ENCODE data around the gene FHAD1. TPM values are rescaled to one million over a fixed set of nuclear protein-coding genes. Genes with fewer than 3 reads are reported as not detected.

Gene FHAD1
- total and polyA plus RNA-seq, 2 donors (not counting 3 experiments of a cell fraction or from before 2014, with no cell fraction given): 0.04 to 0.69 TPM

DNA sequence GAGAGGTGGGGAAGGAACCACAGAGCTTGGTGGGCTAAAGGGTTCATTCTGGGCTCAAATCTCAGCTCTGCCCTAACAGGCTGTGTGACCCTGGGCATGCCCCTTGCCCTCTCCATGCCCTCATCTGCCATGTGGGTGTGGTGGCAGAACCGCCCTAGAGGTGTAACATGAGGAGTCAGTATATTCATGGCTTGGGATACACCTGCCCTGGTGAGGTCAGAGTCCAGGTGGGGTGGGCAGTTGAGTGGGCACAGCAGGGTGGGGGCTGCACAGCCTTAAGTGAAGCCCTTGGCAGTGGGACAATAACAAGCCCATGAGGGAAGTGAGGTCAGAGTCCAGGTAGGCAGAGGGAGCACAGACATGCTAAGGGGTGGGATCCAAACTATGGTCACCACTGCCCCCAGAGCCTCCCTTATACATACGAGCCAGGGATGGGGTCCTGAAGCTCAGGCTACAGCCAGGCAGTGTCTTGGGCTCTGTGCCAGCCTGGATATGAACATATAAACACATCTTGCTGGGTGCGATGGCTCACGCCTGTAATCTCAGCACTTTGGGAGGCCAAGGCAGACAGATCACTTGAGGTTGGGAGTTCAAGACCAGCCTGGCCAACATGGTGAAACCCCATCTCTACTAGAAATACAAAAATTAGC is 103.7 kb downstream of the FHAD1 start:
- H3K9me3 ChIP-seq (replicated peaks; ENCODE audit: control insufficient read depth, insufficient read depth, low read length): no peaks in the 10 kb centered on the region
- no peak overlapping the region for H3K27ac ChIP-seq (ENCODE audit: insufficient read depth, low read depth, low read length)
- no peaks in the 10 kb centered on the region for H4K20me1 ChIP-seq (replicated peaks; ENCODE audit: control insufficient read depth, extremely low read depth, insufficient read depth, low read length)
- no peaks in the 10 kb centered on the region for H3K36me3 ChIP-seq (ENCODE audit: control insufficient read depth in 2 of 2, extremely low read depth in 1 of 2, insufficient read depth in 2 of 2, low read length in 2 of 2)
- H3K9ac ChIP-seq (replicated peaks; ENCODE audit: extremely low read depth, insufficient read depth, low read length): no peak overlapping the region
- H3K9me1 ChIP-seq (replicated peaks; ENCODE audit: control insufficient read depth, extremely low read depth, insufficient read depth, low read length): no peaks in the 10 kb centered on the region
- H2AFZ ChIP-seq (ENCODE audit: low read depth, low read length): no peak overlapping the region
- CTCF ChIA-PET: interaction anchor here (0.9 to 1.7 kb wide), 5 partner anchors 9 to 69 kb away, joined by 3 to 4 read pairs (median 3); no protein-coding TSS in a partner anchor
- FAIRE-seq (no peak), DNase-seq (ENCODE audit: low read depth, low spot score) (no peak)
- peaks cover 15% of the 10 kb centered on the region for H3K4me1 ChIP-seq (ENCODE audit: control insufficient read depth, extremely low read depth, insufficient read depth, low read length)
- no peaks in the 10 kb centered on the region for H3K27me3 ChIP-seq (ENCODE audit: control insufficient read depth in 2 of 2, insufficient read depth in 2 of 2, low read length in 2 of 2)
- intact Hi-C loops (cut with micrococcal nuclease) (no loop called here), dilution Hi-C loops (cut with MboI; ENCODE audit: extremely low pct_ligation_motif_present, low sequenced_read_pairs) (no loop called here)
- TF ChIP-seq JUN (IDR thresholded peaks at IDR 0.05; ENCODE audit: borderline replicate concordance, insufficient read depth, insufficient read length, low read depth) (no peak), MYC (IDR thresholded peaks at IDR 0.05; ENCODE audit: low read depth, low read length) (no peak), EZH2 (IDR thresholded peaks at IDR 0.05; ENCODE audit: borderline replicate concordance, low read depth, low read length, severe bottlenecking) (no peak), GATA2 (IDR thresholded peaks at IDR 0.05; ENCODE audit: insufficient read depth, insufficient read length, low read depth, low read length) (no peak), POLR2AphosphoS5 (IDR thresholded peaks at IDR 0.05; ENCODE audit: insufficient read depth, low read depth, low read length) (no peak), POLR2A (IDR thresholded peaks at IDR 0.05; ENCODE audit: low read depth, low read length) (no peak), FOS (IDR thresholded peaks at IDR 0.05; ENCODE audit: borderline replicate concordance, insufficient read depth, low read length) (no peak)
- TF ChIP-seq, protein P1, sequence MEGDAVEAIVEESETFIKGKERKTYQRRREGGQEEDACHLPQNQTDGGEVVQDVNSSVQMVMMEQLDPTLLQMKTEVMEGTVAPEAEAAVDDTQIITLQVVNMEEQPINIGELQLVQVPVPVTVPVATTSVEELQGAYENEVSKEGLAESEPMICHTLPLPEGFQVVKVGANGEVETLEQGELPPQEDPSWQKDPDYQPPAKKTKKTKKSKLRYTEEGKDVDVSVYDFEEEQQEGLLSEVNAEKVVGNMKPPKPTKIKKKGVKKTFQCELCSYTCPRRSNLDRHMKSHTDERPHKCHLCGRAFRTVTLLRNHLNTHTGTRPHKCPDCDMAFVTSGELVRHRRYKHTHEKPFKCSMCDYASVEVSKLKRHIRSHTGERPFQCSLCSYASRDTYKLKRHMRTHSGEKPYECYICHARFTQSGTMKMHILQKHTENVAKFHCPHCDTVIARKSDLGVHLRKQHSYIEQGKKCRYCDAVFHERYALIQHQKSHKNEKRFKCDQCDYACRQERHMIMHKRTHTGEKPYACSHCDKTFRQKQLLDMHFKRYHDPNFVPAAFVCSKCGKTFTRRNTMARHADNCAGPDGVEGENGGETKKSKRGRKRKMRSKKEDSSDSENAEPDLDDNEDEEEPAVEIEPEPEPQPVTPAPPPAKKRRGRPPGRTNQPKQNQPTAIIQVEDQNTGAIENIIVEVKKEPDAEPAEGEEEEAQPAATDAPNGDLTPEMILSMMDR (IDR thresholded peaks at IDR 0.05; ENCODE audit: extremely low read depth in 1 of 2, insufficient read depth in 1 of 2, low read depth in 1 of 2, low read length in 2 of 2): no peak
- TF ChIP-seq, protein P2, sequence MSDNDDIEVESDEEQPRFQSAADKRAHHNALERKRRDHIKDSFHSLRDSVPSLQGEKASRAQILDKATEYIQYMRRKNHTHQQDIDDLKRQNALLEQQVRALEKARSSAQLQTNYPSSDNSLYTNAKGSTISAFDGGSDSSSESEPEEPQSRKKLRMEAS (IDR thresholded peaks at IDR 0.05; ENCODE audit: insufficient read depth, insufficient read length): no peak
- no peaks in the 10 kb centered on the region for H3K79me2 ChIP-seq (ENCODE audit: control insufficient read depth, insufficient read depth, low read length)
- BruUV-seq (replicated peaks): no TSS peak
- POLR2A ChIA-PET: interaction anchor here (1.4 kb wide), 1 partner anchor 13 kb away, joined by 9 read pairs; no protein-coding TSS in a partner anchor
- H3K4me2 ChIP-seq (ENCODE audit: insufficient read depth, low read length): no peak overlapping the region
- no peak overlapping the region for H3K4me3 ChIP-seq (replicated peaks in 1 of 3; ENCODE audit: insufficient read depth in 1 of 3, low read depth in 1 of 3, low read length in 3 of 3)

Measured in endothelial cell of umbilical vein (primary cell).